A673 (cell line): ENCODE data around the gene IL1RAPL1. TPM values are rescaled to one million over a fixed set of nuclear protein-coding genes. Genes with fewer than 3 reads are reported as not detected.

ENCODE experiments used
- BruUV-seq: library from RNA; stranded (reverse); fragments of 400-500 nt; replicated peaks from 2 replicates; lab custom pipeline; 2021; lab: Mats Ljungman, UMichigan
- CTCF ChIA-PET: fragments of 300-600 bp; sonication (Branson Sonifier 250); formaldehyde crosslinking; loops from one replicate; lab custom pipeline; 2022; ENCODE audit warnings: antibody characterized with exemption; lab: Charles Lee
- POLR2A ChIA-PET: fragments of 300-600 bp; sonication (Branson Sonifier 250); formaldehyde crosslinking; loops from one replicate; lab custom pipeline; 2022; ENCODE audit warnings: antibody characterized with exemption; ENCODE audit not compliant: low non-redundant PET; lab: Charles Lee
- DNase-seq: peaks from one replicate; pipeline ENCODE4 v3.0.0-alpha.2; 2015; ENCODE audit warnings: low spot score
- H3K27ac ChIP-seq: fragments of 200-600 bp; sonication (generic); 2 replicates; pipeline ENCODE4 v1.5.1; 2016; ENCODE audit warnings: mixed run types, low read depth, mild to moderate bottlenecking, mixed read lengths, antibody characterized with exemption, low read length; ENCODE audit not compliant: poor library complexity, severe bottlenecking
- H3K27me3 ChIP-seq: fragments of 200-600 bp; sonication (generic); replicated peaks from 2 replicates; pipeline ENCODE4 v1.6.1; 2017; ENCODE audit warnings: mixed run types, low read depth, mild to moderate bottlenecking, mixed read lengths, antibody characterized with exemption, low read length; ENCODE audit not compliant: insufficient read depth, poor library complexity
- H3K36me3 ChIP-seq: fragments of 200-600 bp; sonication (generic); 2 replicates; pipeline ENCODE4 v1.6.1; 2016; ENCODE audit warnings: mixed run types, mild to moderate bottlenecking, mixed read lengths, antibody characterized with exemption, low read length; ENCODE audit not compliant: insufficient read depth, poor library complexity, severe bottlenecking
- H3K4me1 ChIP-seq: fragments of 200-600 bp; sonication (generic); 2 replicates; pipeline ENCODE4 v1.6.1; 2017; ENCODE audit warnings: mixed run types, mild to moderate bottlenecking, mixed read lengths, antibody characterized with exemption, low read length; ENCODE audit not compliant: insufficient read depth, poor library complexity, severe bottlenecking
- H3K4me3 ChIP-seq: fragments of 200-600 bp; sonication (generic); 2 replicates; pipeline ENCODE4 v1.5.1; 2016; ENCODE audit warnings: low read depth, mixed run types, mild to moderate bottlenecking, mixed read lengths, low read length; ENCODE audit not compliant: poor library complexity, severe bottlenecking
- H3K9me3 ChIP-seq: fragments of 200-600 bp; sonication (generic); 2 replicates; pipeline ENCODE4 v1.6.1; 2016; ENCODE audit warnings: mixed run types, low read depth, mild to moderate bottlenecking, mixed read lengths, antibody characterized with exemption, low read length; ENCODE audit not compliant: poor library complexity, severe bottlenecking
- CTCF ChIP-seq: fragments of 300-800, 200-600 bp; sonication (generic); conservative IDR thresholded peaks from 2 replicates; pipeline ENCODE4 v1.5.1; 2017; ENCODE audit warnings: low read depth, mild to moderate bottlenecking, antibody characterized with exemption, low read length, moderate library complexity, mixed read lengths
- EZH2 ChIP-seq: fragments of 200-600 bp; sonication (generic); IDR thresholded peaks from 2 replicates; pipeline ENCODE4 v1.6.1; 2017; ENCODE audit warnings: borderline replicate concordance, low read depth, mild to moderate bottlenecking, mixed read lengths, antibody characterized with exemption, low read length; ENCODE audit not compliant: poor library complexity, severe bottlenecking
- intact Hi-C: fragments of 100-400 bp; cut with micrococcal nuclease; formaldehyde crosslinking; loops from one replicate; pipeline ENCODE4 v1.10.0; 2022; ENCODE audit not compliant: unreplicated experiment
- total RNA-seq: library from RNA; stranded (reverse); gene quantifications from 2 replicates; pipeline ENCODE4 v1.2.3, GENCODE V29; 2021

Gene IL1RAPL1
- total RNA-seq, 1 experiment from 2014 or later, result 0.21 TPM

GRCh38 chrX:28946846-28947245, 359.6 kb downstream of the IL1RAPL1 start:
- TF ChIP-seq CTCF, result no peak
- TF ChIP-seq EZH2, result no peak
- ChIA-PET POLR2A (no interaction called here), CTCF (no interaction called here)
- BruUV-seq, result no TSS peak
- intact Hi-C loops, result no loop called here
- Histone ChIP-seq H3K36me3 (no peaks in the 10 kb centered on the region), H3K9me3 (no peaks in the 10 kb centered on the region), H3K27ac (no peak overlapping the region), H3K4me3 (no peak overlapping the region), H3K4me1 (no peaks in the 10 kb centered on the region), H3K27me3 (no peaks in the 10 kb centered on the region)
- no peak for DNase-seq

GRCh38 chrX:28960063-28960462, 372.8 kb downstream of the IL1RAPL1 start:
- Histone ChIP-seq H3K9me3 (no peaks in the 10 kb centered on the region), H3K4me3 (no peak overlapping the region), H3K4me1 (no peaks in the 10 kb centered on the region), H3K27me3 (no peaks in the 10 kb centered on the region), H3K36me3 (no peaks in the 10 kb centered on the region), H3K27ac (no peak overlapping the region)
- BruUV-seq, result no TSS peak
- intact Hi-C loops, result no loop called here
- CTCF ChIA-PET, result no interaction called here
- DNase-seq, result no peak
- TF ChIP-seq CTCF, result no peak
- no peak for TF ChIP-seq EZH2
- POLR2A ChIA-PET, result no interaction called here

GRCh38 chrX:28966331-28966730, 379.1 kb downstream of the IL1RAPL1 start:
- intact Hi-C loops, result no loop called here
- H3K36me3 ChIP-seq, result no peaks in the 10 kb centered on the region
- BruUV-seq, result no TSS peak
- no peak for DNase-seq
- ChIA-PET POLR2A (no interaction called here), CTCF (no interaction called here)
- no peaks in the 10 kb centered on the region for H3K4me1 ChIP-seq
- no peak for TF ChIP-seq CTCF
- no peak for TF ChIP-seq EZH2
- no peaks in the 10 kb centered on the region for H3K27me3 ChIP-seq
- H3K9me3 ChIP-seq, result no peaks in the 10 kb centered on the region
- H3K4me3 ChIP-seq, result no peak overlapping the region
- no peak overlapping the region for H3K27ac ChIP-seq
